Esophagus squamous epithelium (tissue), 5 donors: ENCODE measurements around the gene PRKCA. TPM values are rescaled to one million over a fixed set of nuclear protein-coding genes. Genes with fewer than 3 reads are reported as not detected.

ENCODE experiments used
- DNase-seq: peaks from one replicate; lab custom pipeline; 2025; lab: John Stamatoyannopoulos, UW
- H3K27ac ChIP-seq, 4 donors: fragments of 200-600 bp; sonication (generic); one replicate each; pipeline ENCODE4 v1.5.1; 2016 to 2019; ENCODE audit warnings: mild to moderate bottlenecking in 1 of 4
- H3K27me3 ChIP-seq, 4 donors: fragments of 200-600 bp; sonication (generic); 1 replicate in 3 of 4; 2 replicates in 1 of 4; pipeline versions ENCODE4 v1.5.1 to v1.6.0; 2017 to 2021; ENCODE audit warnings: antibody characterized with exemption in 1 of 4
- H3K36me3 ChIP-seq, 3 donors: fragments of 200-600 bp; sonication (generic); one replicate each; pipeline ENCODE4 v1.5.1; 2016 to 2019
- H3K4me1 ChIP-seq, 3 donors: fragments of 200-600 bp; sonication (generic); one replicate each; pipeline ENCODE4 v1.5.1; 2017 to 2019
- H3K4me3 ChIP-seq, 4 donors: fragments of 200-600 bp; sonication (generic); 1 replicate in 3 of 4; 2 replicates in 1 of 4; pipeline ENCODE4 v1.5.1; 2016 to 2019; ENCODE audit warnings: mild to moderate bottlenecking in 2 of 4, moderate library complexity in 1 of 4
- H3K9me3 ChIP-seq, 3 donors: fragments of 200-600 bp; sonication (generic); one replicate each; pipeline ENCODE4 v1.5.1; 2016 to 2019
- POLR2A ChIP-seq, 4 donors: fragments of 450-650 bp; IDR thresholded peaks; one replicate each; pipeline ENCODE4 v1.6.1; 2017; ENCODE audit warnings: antibody characterized with exemption in 4 of 4, mild to moderate bottlenecking in 4 of 4, moderate library complexity in 3 of 4
- whole genome bisulfite sequencing, 2 donors: methylation state at CpG; one replicate each; pipeline ENCODE4 v1.1.5; 2018; 5-methylcytosine and 5-hydroxymethylcytosine counted together
- intact Hi-C: fragments of 100-400 bp; cut with DNase I; formaldehyde crosslinking; loops from one replicate; pipeline ENCODE4 v1.15.0; 2022
- total RNA-seq, 4 donors: library from RNA; depleted of rRNA; stranded (reverse); fragments of >200 nt; gene quantifications; one replicate each; pipeline ENCODE4 v1.1.0, GENCODE V29; 2016
- TF ChIP-seq, protein P1 (sequence below), 6 experiments: fragments of 450-650 bp in 4 of 6; fragments of 200-600 bp in 2 of 6; sonication (generic) in 2 of 6; IDR thresholded peaks; one replicate each; pipeline ENCODE4 v1.5.1; 2016 to 2019; ENCODE audit warnings: antibody characterized with exemption in 6 of 6, mild to moderate bottlenecking in 4 of 6, moderate library complexity in 4 of 6
- donor health status: DM: yes; HTN: yes; CAD: no.

Gene PRKCA
- total RNA-seq, 4 donors from 2014 or later: 2.4 to 9.2 (median 4.2) TPM

DNA sequence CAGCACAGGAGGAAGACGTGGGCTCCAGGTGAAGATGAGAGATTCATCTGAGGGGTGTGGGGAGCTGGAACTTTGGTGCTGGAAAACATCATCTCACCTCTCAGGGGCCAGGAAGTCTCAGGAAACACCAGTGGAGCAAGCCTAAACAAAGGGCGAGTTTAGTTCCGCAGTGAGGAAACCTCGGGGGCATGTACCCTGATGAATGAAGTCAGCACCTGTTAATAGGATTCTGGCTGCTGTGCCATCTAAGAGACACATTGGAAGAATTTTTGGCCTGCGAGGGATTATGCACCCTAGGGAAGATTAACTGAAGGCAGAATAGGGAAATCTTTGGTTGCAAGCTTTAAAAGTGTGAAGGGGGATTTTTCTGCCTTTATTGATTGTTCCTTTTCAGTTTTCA, 437.8 kb downstream of the PRKCA start:
- H3K4me3 ChIP-seq: no peak overlapping the region
- WGBS, 2 donors: 27 to 53% methylated on average over 5 of the region's 5 CpGs
- no peaks in the 10 kb centered on the region for H3K4me1 ChIP-seq
- TF ChIP-seq POLR2A (IDR thresholded peaks at IDR 0.05): no peak
- TF ChIP-seq, protein P1, sequence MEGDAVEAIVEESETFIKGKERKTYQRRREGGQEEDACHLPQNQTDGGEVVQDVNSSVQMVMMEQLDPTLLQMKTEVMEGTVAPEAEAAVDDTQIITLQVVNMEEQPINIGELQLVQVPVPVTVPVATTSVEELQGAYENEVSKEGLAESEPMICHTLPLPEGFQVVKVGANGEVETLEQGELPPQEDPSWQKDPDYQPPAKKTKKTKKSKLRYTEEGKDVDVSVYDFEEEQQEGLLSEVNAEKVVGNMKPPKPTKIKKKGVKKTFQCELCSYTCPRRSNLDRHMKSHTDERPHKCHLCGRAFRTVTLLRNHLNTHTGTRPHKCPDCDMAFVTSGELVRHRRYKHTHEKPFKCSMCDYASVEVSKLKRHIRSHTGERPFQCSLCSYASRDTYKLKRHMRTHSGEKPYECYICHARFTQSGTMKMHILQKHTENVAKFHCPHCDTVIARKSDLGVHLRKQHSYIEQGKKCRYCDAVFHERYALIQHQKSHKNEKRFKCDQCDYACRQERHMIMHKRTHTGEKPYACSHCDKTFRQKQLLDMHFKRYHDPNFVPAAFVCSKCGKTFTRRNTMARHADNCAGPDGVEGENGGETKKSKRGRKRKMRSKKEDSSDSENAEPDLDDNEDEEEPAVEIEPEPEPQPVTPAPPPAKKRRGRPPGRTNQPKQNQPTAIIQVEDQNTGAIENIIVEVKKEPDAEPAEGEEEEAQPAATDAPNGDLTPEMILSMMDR (IDR thresholded peaks at IDR 0.05): no peak
- no peaks in the 10 kb centered on the region for H3K27me3 ChIP-seq
- peaks cover 0 to 29% (median 10%) of the 10 kb centered on the region in 3 donors for H3K36me3 ChIP-seq
- H3K27ac ChIP-seq: no peak overlapping the region
- H3K9me3 ChIP-seq: no peaks in the 10 kb centered on the region
- DNase-seq: no peak
- intact Hi-C loops: no loop called here

GRCh38 chr17:66743511-66743910, 441.1 kb downstream of the PRKCA start:
- Histone ChIP-seq H3K27me3 (no peaks in the 10 kb centered on the region), H3K9me3 (no peaks in the 10 kb centered on the region), H3K4me3 (no peak overlapping the region), H3K4me1 (no peaks in the 10 kb centered on the region), H3K36me3 (peaks cover 0 to 23% (median 10%) of the 10 kb centered on the region in 3 donors), H3K27ac (no peak overlapping the region)
- intact Hi-C loops: no loop called here
- TF ChIP-seq, protein P1 (IDR thresholded peaks at IDR 0.05): no peak
- no peak for TF ChIP-seq POLR2A (IDR thresholded peaks at IDR 0.05)
- 94 to 100% methylated on average over 1 to 2 of the region's 2 CpGs for WGBS, 2 donors
- DNase-seq: no peak

GRCh38 chr17:66746736-66747135, 444.3 kb downstream of the PRKCA start:
- Histone ChIP-seq H3K36me3 (peaks cover 0 to 19% (median 10%) of the 10 kb centered on the region in 3 donors), H3K27me3 (no peaks in the 10 kb centered on the region), H3K9me3 (no peaks in the 10 kb centered on the region), H3K27ac (no peak overlapping the region), H3K4me1 (no peaks in the 10 kb centered on the region), H3K4me3 (no peak overlapping the region)
- WGBS, 2 donors: 79 to 88% methylated on average over 5 of the region's 5 CpGs
- intact Hi-C loops: no loop called here
- no peak for TF ChIP-seq POLR2A (IDR thresholded peaks at IDR 0.05)
- TF ChIP-seq, protein P1 (IDR thresholded peaks at IDR 0.05): no peak
- no peak for DNase-seq

- Histone ChIP-seq H3K4me3 (no peak overlapping the region), H3K27ac (no peak overlapping the region), H3K9me3 (no peaks in the 10 kb centered on the region), H3K4me1 (no peaks in the 10 kb centered on the region), H3K36me3 (peaks cover 0 to 14% (median 10%) of the 10 kb centered on the region in 3 donors), H3K27me3 (no peaks in the 10 kb centered on the region)
- 75 to 81% methylated on average over 11 to 13 of the region's 17 CpGs for WGBS, 2 donors
- no peak for DNase-seq
- TF ChIP-seq, protein P1 (IDR thresholded peaks at IDR 0.05): no peak
- no peak for TF ChIP-seq POLR2A (IDR thresholded peaks at IDR 0.05)
- intact Hi-C loops: no loop called here
These were observed 445.3 kb downstream of the PRKCA start for GRCh38 chr17:66747578-66748275.

DNA sequence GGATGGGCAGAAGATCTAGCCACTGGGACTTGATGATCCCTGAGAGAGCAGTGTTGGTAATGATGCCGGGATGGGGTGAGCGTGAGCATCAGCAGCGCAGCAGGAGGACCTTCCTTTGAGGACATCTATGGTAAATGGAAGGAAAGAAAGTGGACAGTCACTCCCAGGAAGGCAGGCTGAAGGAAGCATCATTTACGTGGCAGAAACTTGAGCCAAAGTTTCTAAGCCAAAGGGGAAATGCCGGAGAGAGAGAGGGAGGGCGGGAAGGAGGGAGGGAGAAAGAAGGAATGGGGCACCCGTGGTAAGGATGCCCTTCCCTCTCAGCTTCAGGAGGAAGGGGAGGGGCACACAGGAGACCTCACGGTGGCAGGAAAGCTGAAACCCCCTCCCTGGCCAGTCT, 446.2 kb downstream of the PRKCA start:
- Histone ChIP-seq H3K4me1 (no peaks in the 10 kb centered on the region), H3K4me3 (no peak overlapping the region), H3K9me3 (no peaks in the 10 kb centered on the region), H3K36me3 (peaks cover 0 to 9% (median 4%) of the 10 kb centered on the region in 3 donors), H3K27ac (no peak overlapping the region), H3K27me3 (no peaks in the 10 kb centered on the region)
- WGBS, 2 donors: 77 to 84% methylated on average over 8 of the region's 8 CpGs
- intact Hi-C loops: no loop called here
- no peak for TF ChIP-seq POLR2A (IDR thresholded peaks at IDR 0.05)
- TF ChIP-seq, protein P1 (IDR thresholded peaks at IDR 0.05): no peak
- no peak for DNase-seq
